GM21360 (cell line): ENCODE measurements around the gene MRPL51.
A peak's percentile ranks its signal among the peaks of the same experiment; 100 is the strongest.
"Not testable (repeated sequence)": the region's sequence is repeated elsewhere in the genome, so short reads cannot be mapped to it uniquely, and the experiment has no call there.

Experiments used
- ATAC-seq: cut with Tn5 transposase; IDR thresholded peaks from one replicate; pipeline ENCODE4 v1.9.1; 2021; ENCODE audit warnings: mild to moderate bottlenecking, moderate library complexity; ENCODE audit not compliant: unreplicated experiment

Gene MRPL51

GRCh38 chr12:6489449-6489848 is 3.6 kb downstream of the MRPL51 start:
- no peak for ATAC-seq

GRCh38 chr12:6488240-6488639 is 4.8 kb downstream of the MRPL51 start:
- no peak for ATAC-seq

GRCh38 chr12:6478416-6478815 is 14.6 kb downstream of the MRPL51 start:
- ATAC-seq = no peak

GRCh38 chr12:6477601-6478377 is 15.3 kb downstream of the MRPL51 start:
- ATAC-seq = not testable (repeated sequence)

GRCh38 chr12:6476489-6476888 is 16.6 kb downstream of the MRPL51 start:
- ATAC-seq = no peak

DNA sequence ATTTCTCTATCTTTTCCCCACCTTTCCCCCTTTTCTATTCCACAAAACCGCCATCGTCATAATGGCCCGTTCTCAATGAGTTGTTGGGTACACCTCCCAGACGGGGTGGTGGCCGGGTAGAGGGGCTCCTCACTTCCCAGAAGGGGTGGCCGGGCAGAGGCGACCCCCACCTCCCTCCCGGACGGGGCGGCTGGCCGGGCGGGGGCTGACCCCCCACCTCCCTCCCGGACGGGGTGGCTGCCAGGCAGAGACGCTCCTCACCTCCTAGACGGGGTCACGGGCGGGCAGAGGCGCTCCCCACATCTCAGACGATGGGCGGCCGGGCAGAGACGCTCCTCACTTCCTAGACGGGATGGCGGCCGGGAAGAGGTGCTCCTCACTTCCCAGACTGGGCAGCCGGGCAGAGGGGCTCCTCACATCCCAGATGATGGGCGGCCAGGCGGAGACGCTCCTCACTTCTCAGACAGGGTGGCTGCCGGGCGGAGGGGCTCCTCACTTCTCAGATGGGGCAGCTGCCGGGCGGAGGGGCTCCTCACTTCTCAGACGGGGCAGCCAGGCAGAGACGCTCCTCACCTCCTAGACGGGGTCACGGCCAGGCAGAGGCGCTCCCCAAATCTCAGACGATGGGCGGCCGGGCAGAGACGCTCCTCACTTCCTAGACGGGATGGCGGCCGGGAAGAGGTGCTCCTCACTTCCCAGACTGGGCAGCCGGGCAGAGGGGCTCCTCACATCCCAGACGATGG is 17.7 kb downstream of the MRPL51 start:
- not testable (repeated sequence) for ATAC-seq

- ATAC-seq = no peak
Measured at GRCh38 chr12:6472491-6472890, 20.6 kb downstream of the MRPL51 start.

- ATAC-seq = no peak
Measured at GRCh38 chr12:6471989-6472360, 21.1 kb downstream of the MRPL51 start.

GRCh38 chr12:6470375-6471163 is 22.5 kb downstream of the MRPL51 start, which contains the start of gene VAMP1:
TSS of gene VAMP1 (minus strand) at chr12:6470677. CDS start at chr12:6470531, 146 bp downstream.
- ATAC-seq = peak; percentile 86

DNA sequence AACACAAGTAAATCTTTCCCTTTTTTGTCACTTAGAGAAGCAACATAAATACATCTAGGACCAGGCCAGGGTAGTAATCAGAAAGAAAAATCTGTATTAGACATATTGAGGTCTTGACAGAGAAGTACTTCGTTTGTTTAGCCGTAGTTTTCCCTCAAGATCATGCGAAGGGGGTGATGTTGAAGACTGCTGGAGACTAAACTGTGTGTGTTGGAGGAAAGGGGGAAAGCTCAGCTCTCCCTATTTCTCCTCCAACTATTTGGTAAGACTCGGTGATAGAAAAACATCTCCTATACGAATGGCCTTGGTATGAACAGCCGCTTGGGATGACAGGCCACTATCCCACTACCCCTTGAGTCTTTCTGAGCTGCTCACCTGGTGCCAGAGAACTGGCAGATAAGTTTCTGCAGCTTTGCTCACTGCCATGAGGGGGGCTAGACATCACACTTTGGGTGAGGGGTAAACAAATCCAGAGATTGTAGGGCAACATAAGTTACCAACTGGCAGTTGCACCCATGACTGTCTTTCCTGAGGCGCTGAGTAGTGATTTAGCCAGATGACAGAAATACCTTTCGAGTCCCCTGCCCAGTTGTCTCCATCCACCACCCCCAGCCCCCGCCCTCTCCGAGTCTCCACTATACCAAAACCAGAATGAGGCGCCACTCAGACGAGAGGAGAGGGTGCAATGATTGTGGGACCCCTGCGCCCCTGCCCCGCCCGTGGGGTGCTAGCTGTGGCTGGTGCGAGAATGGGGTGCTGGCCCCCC is 23.3 kb downstream of the MRPL51 start:
- ATAC-seq = no peak

DNA sequence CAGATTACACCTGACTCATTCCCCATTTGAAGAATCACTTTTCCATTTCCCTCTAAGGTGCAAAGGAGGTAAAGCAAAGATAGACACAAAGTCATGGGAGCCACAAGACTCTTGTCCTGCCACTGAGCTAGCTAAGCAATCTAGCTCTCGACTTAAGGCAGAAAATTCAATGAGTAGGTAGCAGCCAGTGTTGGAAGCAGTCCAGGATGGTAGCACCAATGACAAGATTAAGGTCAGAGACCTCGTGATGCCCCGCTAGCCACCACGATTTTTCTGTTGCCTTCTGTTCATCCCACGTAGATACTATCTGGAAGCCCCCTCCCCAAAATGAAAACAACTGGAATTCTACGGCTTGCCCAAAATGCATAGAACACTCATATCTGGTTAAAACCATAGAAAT is 24.0 kb downstream of the MRPL51 start:
- no peak for ATAC-seq

DNA sequence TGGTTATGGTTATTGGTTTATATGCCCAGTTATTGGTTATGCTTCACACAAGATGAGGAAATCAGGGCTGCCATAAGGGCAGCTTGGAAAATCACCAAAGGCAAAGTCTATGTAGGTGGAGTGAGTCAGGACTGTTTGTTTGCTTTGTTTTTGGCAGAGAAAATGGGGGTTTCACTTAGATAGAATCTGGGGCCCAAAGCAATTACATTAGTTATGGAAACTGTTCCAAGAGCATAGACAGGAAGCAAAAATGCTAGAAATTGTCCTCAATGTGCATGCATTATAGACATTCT is 24.8 kb downstream of the MRPL51 start:
- no peak for ATAC-seq

DNA sequence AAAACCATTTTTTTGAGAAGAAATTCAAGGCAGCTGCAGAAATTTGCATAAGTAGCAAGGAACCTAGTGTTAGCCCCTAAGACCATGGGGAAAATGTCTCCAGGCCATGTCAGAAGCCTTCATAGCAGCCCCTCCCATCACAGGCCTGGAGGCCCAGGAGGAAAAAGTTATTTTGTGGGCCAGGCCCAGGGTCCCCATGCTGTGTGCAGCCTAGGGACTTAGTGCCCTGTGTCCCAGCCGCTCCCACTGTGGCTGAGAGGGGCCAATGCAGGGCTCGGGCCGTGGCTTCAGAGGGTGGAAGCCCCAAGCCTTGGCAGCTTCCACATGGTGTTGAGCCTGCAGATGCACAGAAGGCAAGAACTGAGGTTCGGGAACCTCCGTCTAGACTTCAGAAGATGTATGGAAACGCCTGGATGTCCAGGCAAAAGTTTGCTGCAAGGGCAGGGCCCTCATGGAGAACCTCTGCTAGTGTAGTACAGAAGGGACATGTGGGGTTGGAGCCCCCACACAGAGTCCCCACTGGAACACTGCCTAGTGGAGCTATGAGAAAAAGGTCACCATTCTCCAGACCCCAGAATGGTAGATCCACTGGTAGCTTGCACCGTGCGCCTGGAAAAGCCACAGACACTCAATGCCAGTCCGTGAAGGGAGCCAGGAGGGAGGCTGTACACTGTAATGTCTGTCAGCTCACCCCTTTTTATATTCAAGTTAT is 25.3 kb downstream of the MRPL51 start:
- not testable (repeated sequence) for ATAC-seq

- not testable (repeated sequence) for ATAC-seq
Measured at GRCh38 chr12:6466751-6467150, 26.3 kb downstream of the MRPL51 start.

DNA sequence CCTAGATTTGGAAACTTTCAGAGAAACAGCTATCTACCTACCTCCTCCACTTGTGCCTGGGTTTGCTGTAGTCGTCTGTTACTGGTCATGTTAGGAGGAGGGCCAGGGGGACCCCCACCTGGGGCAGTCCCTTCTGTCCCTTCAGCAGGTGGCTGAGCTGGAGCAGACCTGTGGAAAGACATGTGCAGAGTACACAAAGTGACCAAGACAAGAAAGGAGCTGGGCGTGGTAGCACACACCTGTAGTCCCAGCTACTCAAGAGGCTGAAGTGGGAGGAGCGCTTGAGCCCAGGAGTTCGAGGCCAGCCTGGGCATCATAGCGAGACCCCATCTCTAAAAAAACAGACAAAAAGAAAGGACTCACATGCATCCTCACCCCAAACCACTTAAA is 26.9 kb downstream of the MRPL51 start:
- no peak for ATAC-seq

GRCh38 chr12:6465467-6466183 is 27.4 kb downstream of the MRPL51 start:
- no peak for ATAC-seq

DNA sequence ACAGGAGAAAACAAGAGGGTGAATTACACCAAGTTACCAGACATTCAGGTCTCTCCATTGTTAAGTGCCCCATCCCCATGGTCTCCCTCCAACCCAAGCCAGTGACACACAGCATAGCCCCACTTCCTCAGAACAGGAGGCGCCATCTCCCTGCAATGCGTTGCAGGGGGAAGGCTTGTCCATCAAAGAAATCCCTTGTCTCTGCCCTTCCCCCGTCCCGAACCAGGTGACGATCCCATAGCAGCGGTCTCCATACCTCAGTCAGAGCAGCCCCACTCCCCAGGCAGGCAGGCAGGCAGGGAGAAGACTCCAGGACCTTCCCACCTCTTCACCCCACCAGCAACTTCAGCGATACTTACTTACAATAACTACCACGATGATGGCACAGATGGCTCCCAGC is 28.5 kb downstream of the MRPL51 start:
- no peak for ATAC-seq

- no peak for ATAC-seq
Measured at GRCh38 chr12:6463858-6464257, 29.2 kb downstream of the MRPL51 start.

GRCh38 chr12:6463216-6463615 is 29.8 kb downstream of the MRPL51 start:
- ATAC-seq = no peak
